HepG2 (cell line): Measurements from ENCODE around the gene TMEM107. TPM values are rescaled to one million over a fixed set of nuclear protein-coding genes. Genes with fewer than 3 reads are reported as not detected.

Source experiments
- FLYWCH1 ChIP-seq: sonication (generic); formaldehyde crosslinking; IDR thresholded peaks from 2 replicates; pipeline ENCODE4 v1.8.1; 2023; ENCODE audit warnings: mild to moderate bottlenecking, missing genetic modification reagents
- FOXC1 ChIP-seq: sonication (generic); formaldehyde crosslinking; IDR thresholded peaks from 2 replicates; pipeline ENCODE4 v1.8.0; 2022; ENCODE audit warnings: mild to moderate bottlenecking, missing genetic modification reagents, borderline replicate concordance
- NCOA2 ChIP-seq: sonication (generic); formaldehyde crosslinking; IDR thresholded peaks from 2 replicates; pipeline ENCODE4 v1.8.0; 2022; ENCODE audit warnings: inconsistent platforms
- SOX6 ChIP-seq, 2 experiments: fragments of 450-650 bp in 1 of 2; sonication (generic) in 1 of 2; formaldehyde crosslinking in 1 of 2; IDR thresholded peaks; 2 replicates each; pipeline versions ENCODE4 v1.4.0 to v1.6.1; 2017 to 2020; ENCODE audit warnings: antibody characterized with exemption in 1 of 2, mild to moderate bottlenecking in 1 of 2, missing genetic modification reagents in 1 of 2
- XBP1 ChIP-seq: sonication (generic); formaldehyde crosslinking; IDR thresholded peaks from 2 replicates; pipeline ENCODE4 v1.5.0; 2020; ENCODE audit warnings: missing genetic modification reagents
- ZFYVE20 ChIP-seq: sonication (generic); formaldehyde crosslinking; IDR thresholded peaks from 2 replicates; pipeline ENCODE4 v1.8.0; 2023; ENCODE audit warnings: low read depth, mild to moderate bottlenecking, moderate library complexity, missing genetic modification reagents, borderline replicate concordance
- ZNF142 ChIP-seq: sonication (generic); formaldehyde crosslinking; IDR thresholded peaks from 2 replicates; pipeline ENCODE4 v1.4.0; 2020; ENCODE audit warnings: missing genetic modification reagents
- ZNF264 ChIP-seq: sonication (generic); formaldehyde crosslinking; IDR thresholded peaks from 2 replicates; pipeline ENCODE4 v1.4.0; 2020; ENCODE audit warnings: missing genetic modification reagents
- ZNF343 ChIP-seq: sonication (generic); formaldehyde crosslinking; IDR thresholded peaks from 2 replicates; pipeline ENCODE4 v1.4.0; 2020; ENCODE audit warnings: mild to moderate bottlenecking, missing genetic modification reagents
- ZNF510 ChIP-seq: sonication (generic); formaldehyde crosslinking; IDR thresholded peaks from 2 replicates; pipeline ENCODE4 v1.4.0; 2020; ENCODE audit warnings: low read depth, mild to moderate bottlenecking, missing genetic modification reagents
- ZNF580 ChIP-seq: IDR thresholded peaks from 2 replicates; pipeline ENCODE4 v1.6.1; 2016; ENCODE audit warnings: low read depth, borderline replicate concordance
- polyA plus RNA-seq, 8 experiments: library from polyadenylated mRNA; depleted of rRNA in 3 of 8; stranded (reverse) in 7 of 8; unstranded in 1 of 8; fragments of >200 nt; fragmentation: Illumina TruSeq in 4 of 8; extraction: Trizol in 4 of 8; gene quantifications; 2 replicates each; pipeline versions ENCODE4 v1.2.1 to v1.2.3, GENCODE V29; 2011 to 2016; ENCODE audit warnings: low read depth in 4 of 8, missing spikeins in 1 of 8, mixed read lengths in 1 of 8; ENCODE audit not compliant: insufficient read depth in 1 of 8
- total RNA-seq, 5 experiments: library from RNA; depleted of rRNA; stranded (reverse); fragments of >200 nt; fragmentation: Illumina TruSeq; extraction: Trizol; gene quantifications; 2 replicates each; pipeline ENCODE4 v1.2.3, GENCODE V29; 2016; ENCODE audit warnings: low read depth in 1 of 5
- TF ChIP-seq, protein P1 (sequence below): sonication (generic); formaldehyde crosslinking; IDR thresholded peaks from 2 replicates; pipeline ENCODE4 v1.4.0; 2020; ENCODE audit warnings: missing genetic modification reagents
- TF ChIP-seq, protein P2 (sequence below): sonication (generic); formaldehyde crosslinking; IDR thresholded peaks from 2 replicates; pipeline ENCODE4 v1.4.0; 2020; ENCODE audit warnings: missing genetic modification reagents, borderline replicate concordance
- TF ChIP-seq, protein P3 (sequence below): IDR thresholded peaks from 2 replicates; pipeline ENCODE4 v1.6.1; 2012; ENCODE audit warnings: low read depth, low read length, improper control_type of control experiment

The TMEM107 gene
- total and polyA plus RNA-seq, 2 of the 13 experiments (the other 11 are each of a cell fraction or from before 2014, with no cell fraction given) = 7.2 to 15.3 TPM

DNA sequence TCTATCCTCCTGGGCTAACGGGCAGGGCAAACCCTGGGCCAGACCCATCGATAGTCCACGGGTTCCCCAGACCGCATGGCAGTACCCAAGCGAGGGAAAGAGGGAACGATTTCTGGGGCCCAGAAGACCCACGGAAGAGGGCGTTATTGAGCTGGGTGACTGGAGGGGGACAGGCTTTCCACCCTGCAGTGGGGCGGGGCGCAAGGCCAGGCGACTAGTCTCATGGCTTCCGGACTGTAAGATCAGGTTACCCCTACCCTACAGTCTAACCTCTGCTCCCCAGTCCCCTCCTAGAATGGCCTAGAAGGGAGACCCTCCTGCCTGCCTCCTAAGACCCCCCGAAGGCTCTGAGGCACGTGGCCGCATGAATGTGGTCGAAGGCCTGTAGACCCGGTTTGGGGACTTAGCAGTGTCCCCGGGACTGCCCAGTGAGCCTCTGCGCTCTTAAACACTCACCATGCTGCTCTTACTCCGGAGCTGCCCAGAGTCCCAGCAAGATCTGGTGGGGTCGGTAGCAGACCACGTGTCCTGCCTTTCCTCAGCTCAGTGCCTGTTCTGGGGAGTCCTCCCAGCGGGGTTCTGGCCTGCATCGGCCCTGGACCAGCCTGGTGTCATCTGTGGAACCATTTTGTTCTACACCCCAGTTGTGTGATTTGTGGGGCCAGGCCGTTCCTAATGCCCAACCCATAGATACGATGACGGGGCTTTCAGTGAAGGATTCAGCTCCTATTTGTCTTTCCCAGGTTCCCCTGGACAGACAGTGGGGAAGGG, 47.4 kb upstream of the TMEM107 start (continued):
- TF ChIP-seq ZNF580 (CRISPR knock-in tag) (no peak), ZNF510 (CRISPR knock-in tag) (no peak), NCOA2 (no peak), FLYWCH1 (CRISPR knock-in tag) (no peak), ZNF264 (no peak), SOX6 (IDR thresholded peaks at IDR 0.05) (no peak), SOX6 (CRISPR knock-in tag; IDR thresholded peaks at IDR 0.05) (no peak), XBP1 (CRISPR knock-in tag) (0 out of 2 replicates have a peak, but pooled peaks have one; percentile 29), ZNF343 (CRISPR knock-in tag) (no peak), ZFYVE20 (CRISPR knock-in tag) (no peak), FOXC1 (0 out of 2 replicates have a peak, but pooled peaks have one; percentile 25), ZNF142 (0 out of 2 replicates have a peak, but pooled peaks have one; percentile 37)
- TF ChIP-seq, protein P1, sequence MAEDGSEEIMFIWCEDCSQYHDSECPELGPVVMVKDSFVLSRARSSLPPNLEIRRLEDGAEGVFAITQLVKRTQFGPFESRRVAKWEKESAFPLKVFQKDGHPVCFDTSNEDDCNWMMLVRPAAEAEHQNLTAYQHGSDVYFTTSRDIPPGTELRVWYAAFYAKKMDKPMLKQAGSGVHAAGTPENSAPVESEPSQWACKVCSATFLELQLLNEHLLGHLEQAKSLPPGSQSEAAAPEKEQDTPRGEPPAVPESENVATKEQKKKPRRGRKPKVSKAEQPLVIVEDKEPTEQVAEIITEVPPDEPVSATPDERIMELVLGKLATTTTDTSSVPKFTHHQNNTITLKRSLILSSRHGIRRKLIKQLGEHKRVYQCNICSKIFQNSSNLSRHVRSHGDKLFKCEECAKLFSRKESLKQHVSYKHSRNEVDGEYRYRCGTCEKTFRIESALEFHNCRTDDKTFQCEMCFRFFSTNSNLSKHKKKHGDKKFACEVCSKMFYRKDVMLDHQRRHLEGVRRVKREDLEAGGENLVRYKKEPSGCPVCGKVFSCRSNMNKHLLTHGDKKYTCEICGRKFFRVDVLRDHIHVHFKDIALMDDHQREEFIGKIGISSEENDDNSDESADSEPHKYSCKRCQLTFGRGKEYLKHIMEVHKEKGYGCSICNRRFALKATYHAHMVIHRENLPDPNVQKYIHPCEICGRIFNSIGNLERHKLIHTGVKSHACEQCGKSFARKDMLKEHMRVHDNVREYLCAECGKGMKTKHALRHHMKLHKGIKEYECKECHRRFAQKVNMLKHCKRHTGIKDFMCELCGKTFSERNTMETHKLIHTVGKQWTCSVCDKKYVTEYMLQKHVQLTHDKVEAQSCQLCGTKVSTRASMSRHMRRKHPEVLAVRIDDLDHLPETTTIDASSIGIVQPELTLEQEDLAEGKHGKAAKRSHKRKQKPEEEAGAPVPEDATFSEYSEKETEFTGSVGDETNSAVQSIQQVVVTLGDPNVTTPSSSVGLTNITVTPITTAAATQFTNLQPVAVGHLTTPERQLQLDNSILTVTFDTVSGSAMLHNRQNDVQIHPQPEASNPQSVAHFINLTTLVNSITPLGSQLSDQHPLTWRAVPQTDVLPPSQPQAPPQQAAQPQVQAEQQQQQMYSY (CRISPR knock-in tag) = no peak
- TF ChIP-seq, protein P2, sequence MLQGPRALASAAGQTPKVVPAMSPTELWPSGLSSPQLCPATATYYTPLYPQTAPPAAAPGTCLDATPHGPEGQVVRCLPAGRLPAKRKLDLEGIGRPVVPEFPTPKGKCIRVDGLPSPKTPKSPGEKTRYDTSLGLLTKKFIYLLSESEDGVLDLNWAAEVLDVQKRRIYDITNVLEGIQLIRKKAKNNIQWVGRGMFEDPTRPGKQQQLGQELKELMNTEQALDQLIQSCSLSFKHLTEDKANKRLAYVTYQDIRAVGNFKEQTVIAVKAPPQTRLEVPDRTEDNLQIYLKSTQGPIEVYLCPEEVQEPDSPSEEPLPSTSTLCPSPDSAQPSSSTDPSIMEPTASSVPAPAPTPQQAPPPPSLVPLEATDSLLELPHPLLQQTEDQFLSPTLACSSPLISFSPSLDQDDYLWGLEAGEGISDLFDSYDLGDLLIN = no peak
- TF ChIP-seq, protein P3, sequence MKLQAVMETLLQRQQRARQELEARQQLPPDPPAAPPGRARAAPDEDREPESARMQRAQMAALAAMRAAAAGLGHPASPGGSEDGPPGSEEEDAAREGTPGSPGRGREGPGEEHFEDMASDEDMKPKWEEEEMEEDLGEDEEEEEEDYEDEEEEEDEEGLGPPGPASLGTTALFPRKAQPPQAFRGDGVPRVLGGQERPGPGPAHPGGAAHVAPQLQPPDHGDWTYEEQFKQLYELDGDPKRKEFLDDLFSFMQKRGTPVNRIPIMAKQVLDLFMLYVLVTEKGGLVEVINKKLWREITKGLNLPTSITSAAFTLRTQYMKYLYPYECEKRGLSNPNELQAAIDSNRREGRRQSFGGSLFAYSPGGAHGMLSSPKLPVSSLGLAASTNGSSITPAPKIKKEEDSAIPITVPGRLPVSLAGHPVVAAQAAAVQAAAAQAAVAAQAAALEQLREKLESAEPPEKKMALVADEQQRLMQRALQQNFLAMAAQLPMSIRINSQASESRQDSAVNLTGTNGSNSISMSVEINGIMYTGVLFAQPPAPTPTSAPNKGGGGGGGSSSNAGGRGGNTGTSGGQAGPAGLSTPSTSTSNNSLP = no peak
